ENCODE results near the gene ARL2. TPM values are rescaled to one million over a fixed set of nuclear protein-coding genes. Genes with fewer than 3 reads are reported as not detected.
"Not testable (repeated sequence)": the region's sequence is repeated elsewhere in the genome, so short reads cannot be mapped to it uniquely, and the experiment has no call there.

Gene ARL2
- total and polyA plus RNA-seq, 3 donors from 2014 or later, result 127 to 235 (median 154) TPM

- Histone ChIP-seq H3K27ac (peak within 1 kb of the TSS; percentile 59 to 66), H3K9me3 (no peaks in the 10 kb centered on the region), H3K36me3 (ENCODE audit: low read depth, missing control alignments) (no peaks in the 10 kb centered on the region), H3K27me3 (no peaks in the 10 kb centered on the region), H3K4me3 (peak within 1 kb of the TSS; percentile 49 to 52), H3K4me1 (no peaks in the 10 kb centered on the region)
- no peak for TF ChIP-seq POLR2A (IDR thresholded peaks at IDR 0.05)
- TF ChIP-seq, protein P1, sequence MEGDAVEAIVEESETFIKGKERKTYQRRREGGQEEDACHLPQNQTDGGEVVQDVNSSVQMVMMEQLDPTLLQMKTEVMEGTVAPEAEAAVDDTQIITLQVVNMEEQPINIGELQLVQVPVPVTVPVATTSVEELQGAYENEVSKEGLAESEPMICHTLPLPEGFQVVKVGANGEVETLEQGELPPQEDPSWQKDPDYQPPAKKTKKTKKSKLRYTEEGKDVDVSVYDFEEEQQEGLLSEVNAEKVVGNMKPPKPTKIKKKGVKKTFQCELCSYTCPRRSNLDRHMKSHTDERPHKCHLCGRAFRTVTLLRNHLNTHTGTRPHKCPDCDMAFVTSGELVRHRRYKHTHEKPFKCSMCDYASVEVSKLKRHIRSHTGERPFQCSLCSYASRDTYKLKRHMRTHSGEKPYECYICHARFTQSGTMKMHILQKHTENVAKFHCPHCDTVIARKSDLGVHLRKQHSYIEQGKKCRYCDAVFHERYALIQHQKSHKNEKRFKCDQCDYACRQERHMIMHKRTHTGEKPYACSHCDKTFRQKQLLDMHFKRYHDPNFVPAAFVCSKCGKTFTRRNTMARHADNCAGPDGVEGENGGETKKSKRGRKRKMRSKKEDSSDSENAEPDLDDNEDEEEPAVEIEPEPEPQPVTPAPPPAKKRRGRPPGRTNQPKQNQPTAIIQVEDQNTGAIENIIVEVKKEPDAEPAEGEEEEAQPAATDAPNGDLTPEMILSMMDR (IDR thresholded peaks at IDR 0.05), result no peak
- WGBS, 2 donors, result 15 to 26% methylated on average over 33 to 35 of the region's 69 CpGs
- intact Hi-C loops (cut with DNase I; ENCODE audit: low total_unique reads), result no loop called here
- DNase-seq, result peak; percentile 84
These were observed 42.3 kb upstream of the ARL2 start, which contains the start of gene MAJIN for GRCh38 chr11:64971421-64972233. Gene MAJIN (minus strand): TSS chr11:64972108. CDS start chr11:64959405, 12,703 bp downstream.

- Histone ChIP-seq H3K36me3 (ENCODE audit: low read depth, missing control alignments) (no peaks in the 10 kb centered on the region), H3K4me1 (no peaks in the 10 kb centered on the region), H3K4me3 (no peak overlapping the region), H3K9me3 (no peaks in the 10 kb centered on the region), H3K27me3 (no peaks in the 10 kb centered on the region), H3K27ac (no peak overlapping the region)
- intact Hi-C loops (cut with DNase I; ENCODE audit: low total_unique reads), result no loop called here
- TF ChIP-seq, protein P1 (IDR thresholded peaks at IDR 0.05), result no peak
- TF ChIP-seq POLR2A (IDR thresholded peaks at IDR 0.05), result no peak
- 79 to 80% methylated on average over 5 of the region's 5 CpGs for WGBS, 2 donors
- DNase-seq, result no peak
These were observed 39.8 kb upstream of the ARL2 start for GRCh38 chr11:64974124-64974523.

DNA sequence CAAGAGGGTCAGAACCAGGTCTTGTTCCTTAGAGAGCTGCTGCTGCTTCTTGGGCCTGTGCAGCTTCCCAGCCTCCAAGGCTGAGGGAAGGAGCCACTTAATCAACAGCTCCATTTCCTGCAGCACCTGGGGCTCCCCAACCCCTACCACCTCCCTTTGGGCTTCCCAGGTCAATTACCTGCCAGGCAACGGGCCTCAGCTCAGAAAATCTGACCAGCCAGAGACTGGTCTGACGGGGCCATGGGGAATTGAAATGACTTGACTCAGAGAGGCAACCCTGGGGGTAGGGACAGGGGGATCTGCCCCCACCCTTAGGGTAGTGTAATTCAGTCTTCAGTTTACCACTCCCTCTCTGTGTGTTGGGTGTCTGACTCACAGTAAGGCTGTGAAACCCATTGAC, 37.3 kb upstream of the ARL2 start:
- WGBS, 2 donors, result 76 to 80% methylated on average over 1 to 2 of the region's 2 CpGs
- intact Hi-C loops (cut with DNase I; ENCODE audit: low total_unique reads), result no loop called here
- no peak overlapping the region for H3K27ac ChIP-seq
- no peak for DNase-seq
- no peaks in the 10 kb centered on the region for H3K36me3 ChIP-seq (ENCODE audit: low read depth, missing control alignments)
- no peaks in the 10 kb centered on the region for H3K4me1 ChIP-seq
- TF ChIP-seq, protein P1 (IDR thresholded peaks at IDR 0.05), result no peak
- TF ChIP-seq POLR2A (IDR thresholded peaks at IDR 0.05), result no peak
- H3K27me3 ChIP-seq, result no peaks in the 10 kb centered on the region
- H3K4me3 ChIP-seq, result no peak overlapping the region
- H3K9me3 ChIP-seq, result no peaks in the 10 kb centered on the region

GRCh38 chr11:64983339-64983738, 30.6 kb upstream of the ARL2 start:
- H3K27ac ChIP-seq; intact Hi-C loops (cut with DNase I; ENCODE audit: low total_unique reads): not testable (repeated sequence)
- 89 to 93% methylated on average over 5 of the region's 5 CpGs for WGBS, 2 donors

GRCh38 chr11:64987998-64988854, 25.7 kb upstream of the ARL2 start:
- no peaks in the 10 kb centered on the region for H3K9me3 ChIP-seq
- TF ChIP-seq, protein P1 (IDR thresholded peaks at IDR 0.05), result no peak
- no peak for TF ChIP-seq POLR2A (IDR thresholded peaks at IDR 0.05)
- no peak for DNase-seq
- intact Hi-C loops (cut with DNase I; ENCODE audit: low total_unique reads), result no loop called here
- H3K4me3 ChIP-seq, result no peak overlapping the region
- WGBS, 2 donors, result 88 to 93% methylated on average over 5 to 6 of the region's 6 CpGs
- H3K27ac ChIP-seq, result no peak overlapping the region
- H3K27me3 ChIP-seq, result no peaks in the 10 kb centered on the region
- H3K36me3 ChIP-seq (ENCODE audit: low read depth, missing control alignments), result no peaks in the 10 kb centered on the region
- H3K4me1 ChIP-seq, result no peaks in the 10 kb centered on the region

More at GRCh38 chr11:64983339-64983738, 30.6 kb upstream of the ARL2 start:
- not testable (repeated sequence) for H3K9me3 ChIP-seq; H3K4me3 ChIP-seq; H3K27me3 ChIP-seq; DNase-seq; H3K36me3 ChIP-seq (ENCODE audit: low read depth, missing control alignments); H3K4me1 ChIP-seq
